OCI-LY7 (cell line): ENCODE data around the gene OGFOD3.

ENCODE experiments used
- CTCF ChIP-seq: fragments of 200-600 bp; sonication (generic); conservative IDR thresholded peaks from 2 replicates; pipeline ENCODE4 v1.5.1; 2014; ENCODE audit warnings: mild to moderate bottlenecking, antibody characterized with exemption, low read length, moderate library complexity, mixed read lengths
- EZH2phosphoT487 ChIP-seq: fragments of 200-600 bp; sonication (generic); IDR thresholded peaks from 2 replicates; pipeline ENCODE4 v1.6.1; 2018; ENCODE audit warnings: low read depth, borderline replicate concordance, mild to moderate bottlenecking, mixed run types, antibody characterized with exemption, low read length, moderate library complexity, mixed read lengths

DNA sequence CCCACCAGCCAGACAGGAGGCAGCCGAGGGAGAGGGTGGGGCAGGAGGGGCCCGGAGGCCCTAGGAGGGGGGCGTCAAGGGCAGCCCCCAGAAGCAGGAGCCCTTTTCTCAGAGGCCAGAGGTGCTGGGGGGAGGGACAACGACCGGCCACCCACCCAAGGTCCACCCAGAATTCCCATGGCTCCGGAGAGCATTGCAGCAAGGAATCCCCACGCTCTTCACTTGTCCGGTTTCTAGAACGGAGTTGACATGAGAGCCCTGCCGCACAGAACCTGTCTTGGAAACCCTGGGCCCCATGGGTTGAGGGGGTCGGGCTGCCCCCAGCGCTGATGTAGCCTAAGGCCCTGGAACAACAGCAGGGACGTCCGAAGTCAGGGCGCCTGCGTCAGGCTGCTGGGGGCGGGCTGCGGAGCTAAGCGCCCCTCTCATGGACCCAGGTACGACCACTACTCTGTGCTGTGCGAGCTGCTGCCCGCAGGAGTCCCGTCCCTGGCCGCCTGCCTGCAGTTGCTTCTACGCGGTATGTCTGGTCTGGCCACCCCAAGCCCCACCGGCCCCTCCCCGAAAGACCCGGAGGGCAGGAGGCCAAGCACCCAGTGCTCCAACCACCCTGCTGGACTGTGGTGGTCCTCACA is 20.9 kb upstream of the OGFOD3 start:
- TF ChIP-seq CTCF: no peak
- TF ChIP-seq EZH2phosphoT487: no peak
